GM12878 (cell line): Measurements from ENCODE around the gene CPNE4.

ENCODE experiments used
- BRCA1 ChIP-seq: IDR thresholded peaks from 2 replicates; pipeline ENCODE4 v1.6.1; 2011; ENCODE audit warnings: low read depth, low read length, improper control_type of control experiment
- FOXK2 ChIP-seq: fragments of 450-650 bp; IDR thresholded peaks from 2 replicates; pipeline ENCODE4 v1.6.1; 2017; ENCODE audit warnings: mild to moderate bottlenecking, moderate library complexity
- TF ChIP-seq, protein P1 (sequence below): IDR thresholded peaks from 2 replicates; pipeline ENCODE4 v1.6.1; 2011; ENCODE audit warnings: mild to moderate bottlenecking, low read depth, low read length, moderate library complexity; ENCODE audit not compliant: insufficient replicate concordance

DNA sequence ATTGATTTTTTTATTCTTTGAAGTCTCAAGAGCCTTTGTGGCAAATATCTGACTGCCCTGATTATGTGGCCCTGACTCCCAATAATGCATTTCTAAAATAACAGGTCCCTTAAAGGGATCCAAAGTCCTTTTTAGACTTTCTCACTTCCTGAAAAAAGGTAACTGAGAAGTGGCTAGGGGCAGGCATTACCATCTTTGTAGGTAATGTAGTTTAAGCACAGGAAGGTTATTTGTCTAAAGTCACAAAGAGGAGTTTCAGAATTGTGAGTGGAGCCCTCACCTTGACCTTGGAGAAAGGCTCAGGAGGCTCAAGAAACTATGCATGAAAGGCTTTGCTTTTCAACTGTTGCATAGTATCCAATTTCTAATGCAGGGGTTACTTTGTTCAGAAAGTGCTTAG, 389.2 kb downstream of the CPNE4 start:
- no peak for TF ChIP-seq BRCA1
- TF ChIP-seq, protein P1, sequence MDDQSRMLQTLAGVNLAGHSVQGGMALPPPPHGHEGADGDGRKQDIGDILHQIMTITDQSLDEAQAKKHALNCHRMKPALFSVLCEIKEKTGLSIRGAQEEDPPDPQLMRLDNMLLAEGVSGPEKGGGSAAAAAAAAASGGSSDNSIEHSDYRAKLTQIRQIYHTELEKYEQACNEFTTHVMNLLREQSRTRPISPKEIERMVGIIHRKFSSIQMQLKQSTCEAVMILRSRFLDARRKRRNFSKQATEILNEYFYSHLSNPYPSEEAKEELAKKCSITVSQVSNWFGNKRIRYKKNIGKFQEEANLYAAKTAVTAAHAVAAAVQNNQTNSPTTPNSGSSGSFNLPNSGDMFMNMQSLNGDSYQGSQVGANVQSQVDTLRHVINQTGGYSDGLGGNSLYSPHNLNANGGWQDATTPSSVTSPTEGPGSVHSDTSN: no peak
- TF ChIP-seq FOXK2: no peak
